ENCODE data around the gene PSENEN.
"Not testable (repeated sequence)": the region's sequence is repeated elsewhere in the genome, so short reads cannot be mapped to it uniquely, and the experiment has no call there.

Gene PSENEN

DNA sequence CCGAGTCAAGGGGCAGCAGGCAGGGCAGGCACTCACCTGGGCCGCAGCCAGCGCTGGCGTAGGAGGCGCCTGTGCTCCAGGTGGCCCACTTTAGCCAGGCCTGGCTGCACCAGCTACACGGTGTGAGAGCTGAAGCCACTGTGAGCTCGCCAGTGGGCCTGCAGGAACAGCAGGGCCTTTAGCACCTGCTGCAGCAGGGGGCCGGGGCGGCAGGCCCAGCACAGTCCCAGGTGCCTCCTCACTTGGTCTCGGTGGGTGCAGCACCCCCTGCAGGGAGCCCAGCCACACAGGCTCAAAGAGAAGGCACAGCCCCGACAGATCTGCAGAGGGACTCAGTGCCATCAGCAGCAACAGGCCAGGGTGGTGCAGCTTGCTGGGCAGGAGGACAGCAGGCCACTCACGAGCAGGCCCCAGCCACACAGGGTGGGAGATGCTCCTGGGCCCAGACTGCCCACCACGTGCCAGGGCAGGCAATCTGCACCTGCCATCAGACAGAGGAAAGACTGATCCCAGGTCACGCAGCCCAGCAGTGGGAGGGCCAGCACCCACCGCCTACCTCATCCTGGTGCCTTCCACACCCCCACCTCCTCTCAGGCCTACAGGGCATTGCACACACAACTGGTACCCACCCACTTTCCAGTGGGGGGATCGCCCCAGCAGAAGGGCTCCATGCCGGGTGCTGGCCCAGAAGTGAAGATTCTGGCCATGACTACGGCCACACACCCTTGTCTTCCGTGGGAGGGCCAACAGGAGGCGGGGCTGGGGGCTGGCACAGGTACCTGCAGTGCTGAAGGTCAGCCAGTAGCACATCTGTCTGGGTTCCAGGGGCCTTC, 45.7 kb downstream of the PSENEN start:
- DNase-seq, result no peak

DNA sequence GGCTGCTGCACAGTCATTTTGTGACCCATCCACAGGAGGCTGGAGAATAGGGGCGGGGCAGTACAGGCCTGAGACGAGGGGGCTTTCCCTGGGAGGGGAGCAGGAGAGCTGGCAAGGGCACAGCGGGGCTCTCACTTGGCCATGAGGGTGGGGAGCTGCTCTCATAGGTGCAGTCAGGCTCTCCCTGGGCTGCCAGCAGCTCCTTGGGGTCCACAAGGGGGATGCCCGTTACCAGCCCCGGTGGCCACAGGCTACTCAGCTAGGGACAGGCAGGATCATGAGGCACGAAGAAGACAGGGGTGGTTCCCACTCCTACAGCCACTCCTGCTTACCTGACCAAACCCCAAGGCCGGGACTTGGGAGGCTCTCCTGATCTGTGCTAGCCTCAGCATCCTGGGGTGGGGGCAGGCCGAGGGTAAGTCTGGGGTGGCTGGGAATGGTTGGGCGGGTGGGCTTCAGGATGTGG, 46.4 kb downstream of the PSENEN start:
- DNase-seq, result no peak

GRCh38 chr19:35792312-35792711, 46.9 kb downstream of the PSENEN start:
- DNase-seq, result no peak

DNA sequence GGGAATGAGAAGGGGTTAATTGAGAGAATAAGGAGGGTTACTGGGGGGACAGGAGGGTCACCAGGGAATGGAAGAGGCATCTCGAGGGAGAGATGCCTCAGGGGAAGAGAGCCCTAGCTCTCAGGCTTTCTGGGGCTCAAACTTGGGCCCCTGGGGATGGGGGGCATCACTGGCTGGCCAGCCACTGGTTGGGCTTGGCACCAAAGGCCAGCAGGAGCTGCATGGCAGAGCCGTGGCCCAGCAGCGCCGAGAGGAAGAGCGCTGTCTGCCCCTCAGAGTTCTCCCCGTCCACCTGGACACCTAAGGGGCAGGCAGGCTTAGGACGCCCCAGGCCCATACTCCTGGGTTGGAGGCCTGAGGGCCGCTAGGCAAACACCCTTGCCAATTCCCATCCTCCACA, 47.4 kb downstream of the PSENEN start:
- DNase-seq, result no peak

DNA sequence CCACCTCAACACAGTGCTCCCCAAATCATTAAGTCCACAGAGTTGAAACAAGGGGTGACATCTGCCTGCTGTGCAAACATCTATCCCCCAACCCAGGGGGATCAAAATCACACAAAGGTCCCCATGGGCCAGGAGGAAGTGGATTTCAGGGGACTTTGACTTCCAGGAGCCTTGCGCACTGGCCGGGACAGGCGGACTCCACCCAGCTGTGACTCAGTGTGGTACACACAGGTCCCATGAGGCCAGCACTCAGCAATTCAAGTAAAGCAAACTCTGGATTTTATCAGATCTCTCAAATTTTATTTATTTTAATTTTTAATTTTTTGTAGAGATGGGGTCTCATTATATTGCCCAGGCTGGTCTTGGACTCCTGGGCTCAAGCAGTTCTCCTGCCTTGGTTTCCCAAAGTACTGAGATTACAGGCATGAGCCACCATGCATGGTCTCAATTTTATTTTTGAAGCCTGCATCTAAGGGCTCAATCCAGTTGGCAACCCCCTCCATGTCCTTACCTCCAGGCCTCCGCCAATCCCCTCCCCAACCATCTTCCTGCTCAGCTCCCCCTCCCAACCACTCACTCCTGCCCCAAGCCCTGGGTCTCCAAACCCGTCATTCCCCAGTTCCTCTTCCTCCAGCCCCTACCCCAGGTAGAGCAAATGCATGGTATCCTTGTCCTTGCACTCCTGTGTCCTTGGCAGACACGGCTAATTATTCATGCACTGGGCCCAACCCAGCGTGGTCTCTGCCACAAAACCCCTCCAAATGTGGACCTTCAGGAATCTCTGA, 48.1 kb downstream of the PSENEN start:
- DNase-seq, result no peak

DNA sequence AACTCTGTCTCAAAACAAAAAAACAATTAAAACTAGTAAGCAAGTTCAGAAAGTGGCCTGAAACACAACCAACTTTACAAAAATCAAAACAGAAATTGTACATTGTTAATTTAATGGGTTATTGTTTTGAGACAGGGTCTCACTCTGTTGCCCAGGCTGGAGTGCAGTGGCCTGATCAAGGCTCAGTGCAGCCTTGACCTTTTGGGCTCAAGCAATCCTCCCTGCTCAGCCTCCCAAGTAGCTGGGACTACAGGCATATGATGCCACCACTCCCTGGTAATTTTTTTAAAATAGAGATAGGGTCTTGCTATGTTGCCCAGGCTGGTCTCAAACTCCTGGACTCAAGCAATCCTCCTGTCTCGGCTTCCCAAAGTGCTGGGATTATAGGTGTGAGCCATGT, 50.1 kb downstream of the PSENEN start:
- DNase-seq, result not testable (repeated sequence)
